GM12891 (cell line): ENCODE data around the gene GLCCI1.

Experiments
- POLR2A ChIP-seq: IDR thresholded peaks from 2 replicates; pipeline ENCODE4 v1.6.1; 2011; ENCODE audit warnings: low read depth, low read length, control low read depth
- POLR2AphosphoS5 ChIP-seq: IDR thresholded peaks from 2 replicates; pipeline ENCODE4 v1.6.1; 2011; ENCODE audit warnings: low read depth, low read length, control low read depth
- POU2F2 ChIP-seq: IDR thresholded peaks from 2 replicates; pipeline ENCODE4 v1.6.1; 2011; ENCODE audit warnings: low read depth, mild to moderate bottlenecking, control low read depth, low read length, moderate library complexity
- SPI1 ChIP-seq: IDR thresholded peaks from 2 replicates; pipeline ENCODE4 v1.6.1; 2011; ENCODE audit warnings: low read depth, low read length, control low read depth
- TAF1 ChIP-seq: IDR thresholded peaks from 2 replicates; pipeline ENCODE4 v1.6.1; 2011; ENCODE audit warnings: low read depth, low read length, control low read depth

- TF ChIP-seq POLR2AphosphoS5 (no peak), POLR2A (no peak), POU2F2 (no peak), TAF1 (no peak), SPI1 (no peak)
Measured at GRCh38 chr7:7972922-7973594, 4.5 kb downstream of the GLCCI1 start.
